ENCODE measurements around the gene NR4A3. TPM values are rescaled to one million over a fixed set of nuclear protein-coding genes. Genes with fewer than 3 reads are reported as not detected.

Gene NR4A3
- total and polyA plus RNA-seq, 9 of the 15 experiments (the other 6 are each of a cell fraction or from before 2014, with no cell fraction given): 0.04 to 0.07 TPM; not detected in 7

GRCh38 chr9:99821396-99822108, at the start of gene NR4A3 (continued):
- TF ChIP-seq UBTF (IDR thresholded peaks at IDR 0.05; ENCODE audit: borderline replicate concordance in 1 of 2, low read depth in 2 of 2, low read length in 2 of 2): peak in 1 of 2 experiments; percentile 17; a peak in 1 of 4 replicates
- no peak for TF ChIP-seq SNAPC5 (CRISPR knock-in tag; IDR thresholded peaks at IDR 0.05)
- TF ChIP-seq ATF2 (CRISPR knock-in tag; IDR thresholded peaks at IDR 0.05): peak; percentile 72; the same call in 1 of the 2 replicates
- peak; percentile 74; the same call in 1 of the 2 replicates for TF ChIP-seq ZNF263 (CRISPR knock-in tag; IDR thresholded peaks at IDR 0.05; ENCODE audit: borderline replicate concordance)
- no peak for TF ChIP-seq RBM22 (IDR thresholded peaks at IDR 0.05; ENCODE audit: low read depth, low read length, poor library complexity, severe bottlenecking)
- TF ChIP-seq MAFF (IDR thresholded peaks at IDR 0.05; ENCODE audit: low read length): no peak
- TF ChIP-seq ZNF639 (CRISPR knock-in tag; conservative IDR thresholded peaks at IDR 0.05 in 1 of 2, IDR thresholded peaks at IDR 0.05 in 1 of 2): no peak
- peak; percentile 82 for TF ChIP-seq TFAP4 (CRISPR knock-in tag; IDR thresholded peaks at IDR 0.05; ENCODE audit: borderline replicate concordance)
- no peak for TF ChIP-seq KAT7 (CRISPR knock-in tag; IDR thresholded peaks at IDR 0.05; ENCODE audit: borderline replicate concordance)
- peak; percentile 34 to 59 for TF ChIP-seq E2F6 (IDR thresholded peaks at IDR 0.05; ENCODE audit: borderline replicate concordance in 1 of 2, extremely low read depth in 1 of 2, insufficient read depth in 1 of 2, insufficient read length in 1 of 2, low read depth in 1 of 2, low read length in 1 of 2, poor library complexity in 1 of 2, severe bottlenecking in 1 of 2)
- no peak for TF ChIP-seq ZNF695 (CRISPR knock-in tag; IDR thresholded peaks at IDR 0.05)
- peak; percentile 47; the same call in 1 of the 2 replicates for TF ChIP-seq ATF3 (IDR thresholded peaks at IDR 0.05)
- no peak for TF ChIP-seq ATF3 (CRISPR knock-in tag; conservative IDR thresholded peaks at IDR 0.05)
- no peak for TF ChIP-seq ZNF133 (CRISPR knock-in tag; IDR thresholded peaks at IDR 0.05)
- peak; percentile 73; the same call in 1 of the 2 replicates for TF ChIP-seq CTBP1 (IDR thresholded peaks at IDR 0.05; ENCODE audit: borderline replicate concordance)
- TF ChIP-seq ESRRA (IDR thresholded peaks at IDR 0.05; ENCODE audit: borderline replicate concordance, low read depth): peak; percentile 52; the same call in 1 of the 2 replicates
- TF ChIP-seq GABPB2 (CRISPR knock-in tag; conservative IDR thresholded peaks at IDR 0.05): no peak
